Measurements from ENCODE around the gene FCAMR. TPM values are rescaled to one million over a fixed set of nuclear protein-coding genes. Genes with fewer than 3 reads are reported as not detected.
A peak's percentile ranks its signal among the peaks of the same experiment; 100 is the strongest.

The FCAMR gene
- total and polyA plus RNA-seq, 4 donors: not detected

- H3K4me1 ChIP-seq (ENCODE audit: control insufficient read depth in 1 of 2, insufficient read depth in 2 of 2, low read length in 2 of 2): no peaks in the 10 kb centered on the region
- no peak overlapping the region for H3K4me3 ChIP-seq (ENCODE audit: low read length in 2 of 2)
- intact Hi-C loops (cut with DNase I): loop anchor here (5.0 kb wide), 4 partner anchors 187 to 437 kb away; no protein-coding TSS in a partner anchor
- H3K36me3 ChIP-seq (ENCODE audit: control insufficient read depth in 1 of 2, insufficient read depth in 2 of 2, low read length in 1 of 2): no peaks in the 10 kb centered on the region
- WGBS, 2 donors: 78 to 83% methylated on average over 12 of the region's 12 CpGs
- H3K27ac ChIP-seq (ENCODE audit: low read depth in 1 of 2, low read length in 2 of 2): no peak overlapping the region
- no peaks in the 10 kb centered on the region for H3K9me3 ChIP-seq (ENCODE audit: control insufficient read depth, low read length)
- no peaks in the 10 kb centered on the region for H3K27me3 ChIP-seq (ENCODE audit: control insufficient read depth in 1 of 2, insufficient read depth in 2 of 2, low read length in 1 of 2)
- no peak for ATAC-seq (ENCODE audit: low FRiP score)
- DNase-seq: peak in 1 of 2 donors; percentile 34
Observed at GRCh38 chr1:206913766-206914537, 56.3 kb downstream of the FCAMR start.

- 19 to 20% methylated on average over 7 of the region's 7 CpGs for WGBS, 2 donors
- Histone ChIP-seq H3K4me3 (ENCODE audit: low read length in 2 of 2) (no peak overlapping the region), H3K9me3 (ENCODE audit: control insufficient read depth, low read length) (no peaks in the 10 kb centered on the region), H3K27me3 (ENCODE audit: control insufficient read depth in 1 of 2, insufficient read depth in 2 of 2, low read length in 1 of 2) (no peaks in the 10 kb centered on the region), H3K4me1 (ENCODE audit: control insufficient read depth in 1 of 2, insufficient read depth in 2 of 2, low read length in 2 of 2) (no peaks in the 10 kb centered on the region), H3K36me3 (ENCODE audit: control insufficient read depth in 1 of 2, insufficient read depth in 2 of 2, low read length in 1 of 2) (no peaks in the 10 kb centered on the region), H3K27ac (ENCODE audit: low read depth in 1 of 2, low read length in 2 of 2) (no peak overlapping the region)
- intact Hi-C loops (cut with DNase I): loop anchor here (5.0 kb wide), 4 partner anchors 185 to 435 kb away; no protein-coding TSS in a partner anchor
- peak; percentile 81 for ATAC-seq (ENCODE audit: low FRiP score)
- peak in 1 of 2 donors; percentile 69 for DNase-seq
Observed at GRCh38 chr1:206912445-206913095, 57.7 kb downstream of the FCAMR start.

GRCh38 chr1:206911064-206911663, 59.1 kb downstream of the FCAMR start:
- 1 to 3% methylated on average over 1 of the region's 1 CpG for WGBS, 2 donors
- no peak overlapping the region for H3K27ac ChIP-seq (ENCODE audit: low read depth in 1 of 2, low read length in 2 of 2)
- no peaks in the 10 kb centered on the region for H3K9me3 ChIP-seq (ENCODE audit: control insufficient read depth, low read length)
- H3K27me3 ChIP-seq (ENCODE audit: control insufficient read depth in 1 of 2, insufficient read depth in 2 of 2, low read length in 1 of 2): no peaks in the 10 kb centered on the region
- intact Hi-C loops (cut with DNase I): loop anchor here (1.0 to 5.0 kb wide), 6 partner anchors 184 to 434 kb away; no protein-coding TSS in a partner anchor
- ATAC-seq (ENCODE audit: low FRiP score) (peak; percentile 78), DNase-seq (no peak)
- no peak overlapping the region for H3K4me3 ChIP-seq (ENCODE audit: low read length in 2 of 2)
- no peaks in the 10 kb centered on the region for H3K4me1 ChIP-seq (ENCODE audit: control insufficient read depth in 1 of 2, insufficient read depth in 2 of 2, low read length in 2 of 2)
- no peaks in the 10 kb centered on the region for H3K36me3 ChIP-seq (ENCODE audit: control insufficient read depth in 1 of 2, insufficient read depth in 2 of 2, low read length in 1 of 2)

GRCh38 chr1:206909883-206910318, 60.4 kb downstream of the FCAMR start:
- intact Hi-C loops (cut with DNase I): loop anchor here (2.0 to 10.0 kb wide), 6 partner anchors 175 to 433 kb away; no protein-coding TSS in a partner anchor
- H3K4me3 ChIP-seq (ENCODE audit: low read length in 2 of 2): no peak overlapping the region
- H3K27ac ChIP-seq (ENCODE audit: low read depth in 1 of 2, low read length in 2 of 2): no peak overlapping the region
- DNase-seq (no peak), ATAC-seq (ENCODE audit: low FRiP score) (no peak)
- H3K27me3 ChIP-seq (ENCODE audit: control insufficient read depth in 1 of 2, insufficient read depth in 2 of 2, low read length in 1 of 2): no peaks in the 10 kb centered on the region
- WGBS, 2 donors: 20 to 22% methylated on average over 14 of the region's 14 CpGs
- H3K4me1 ChIP-seq (ENCODE audit: control insufficient read depth in 1 of 2, insufficient read depth in 2 of 2, low read length in 2 of 2): no peaks in the 10 kb centered on the region
- no peaks in the 10 kb centered on the region for H3K9me3 ChIP-seq (ENCODE audit: control insufficient read depth, low read length)
- H3K36me3 ChIP-seq (ENCODE audit: control insufficient read depth in 1 of 2, insufficient read depth in 2 of 2, low read length in 1 of 2): no peaks in the 10 kb centered on the region

- H3K36me3 ChIP-seq (ENCODE audit: control insufficient read depth in 1 of 2, insufficient read depth in 2 of 2, low read length in 1 of 2): no peaks in the 10 kb centered on the region
- ATAC-seq (ENCODE audit: low FRiP score) (peak; percentile 50), DNase-seq (peak; percentile 57 to 81)
- 2% methylated on average over 59 to 69 of the region's 69 CpGs for WGBS, 2 donors
- H3K9me3 ChIP-seq (ENCODE audit: control insufficient read depth, low read length): peaks cover 1% of the 10 kb centered on the region
- intact Hi-C loops (cut with DNase I): loop anchor here in 1 of 2 donors (10.0 kb wide), 1 partner anchor 175 kb away; no protein-coding TSS in a partner anchor
- no peak overlapping the region for H3K27ac ChIP-seq (ENCODE audit: low read depth in 1 of 2, low read length in 2 of 2)
- no peaks in the 10 kb centered on the region for H3K4me1 ChIP-seq (ENCODE audit: control insufficient read depth in 1 of 2, insufficient read depth in 2 of 2, low read length in 2 of 2)
- H3K4me3 ChIP-seq (ENCODE audit: low read length in 2 of 2): no peak overlapping the region
- no peaks in the 10 kb centered on the region for H3K27me3 ChIP-seq (ENCODE audit: control insufficient read depth in 1 of 2, insufficient read depth in 2 of 2, low read length in 1 of 2)
Observed at GRCh38 chr1:206909161-206909882, 60.9 kb downstream of the FCAMR start.

GRCh38 chr1:206908038-206908437, 62.2 kb downstream of the FCAMR start:
- 90 to 93% methylated on average over 10 of the region's 10 CpGs for WGBS, 2 donors
- Histone ChIP-seq H3K27me3 (ENCODE audit: control insufficient read depth in 1 of 2, insufficient read depth in 2 of 2, low read length in 1 of 2) (no peaks in the 10 kb centered on the region), H3K9me3 (ENCODE audit: control insufficient read depth, low read length) (peaks cover 1% of the 10 kb centered on the region), H3K27ac (ENCODE audit: low read depth in 1 of 2, low read length in 2 of 2) (no peak overlapping the region), H3K36me3 (ENCODE audit: control insufficient read depth in 1 of 2, insufficient read depth in 2 of 2, low read length in 1 of 2) (no peaks in the 10 kb centered on the region), H3K4me3 (ENCODE audit: low read length in 2 of 2) (no peak overlapping the region), H3K4me1 (ENCODE audit: control insufficient read depth in 1 of 2, insufficient read depth in 2 of 2, low read length in 2 of 2) (no peaks in the 10 kb centered on the region)
- intact Hi-C loops (cut with DNase I): loop anchor here in 1 of 2 donors (10.0 kb wide), 1 partner anchor 173 kb away; no protein-coding TSS in a partner anchor
- no peak for DNase-seq
- no peak for ATAC-seq (ENCODE audit: low FRiP score)
